HL-60 (cell line): ENCODE data around the gene ZSWIM2.
A peak's percentile ranks its signal among the peaks of the same experiment; 100 is the strongest.

Experiments used
- DNase-seq, 2 experiments: peaks; one replicate each; pipeline ENCODE4 v3.0.0-alpha.2; 2010 to 2020; ENCODE audit warnings: low read depth in 1 of 2, low spot score in 1 of 2
- H3K27ac ChIP-seq: fragments of 250-450 bp; sonication (Bioruptor Pico); replicated peaks from 2 replicates; pipeline ENCODE4 v1.5.1; 2020; ENCODE audit warnings: mild to moderate bottlenecking, moderate library complexity
- H3K27me3 ChIP-seq: fragments of 250-450 bp; sonication (Bioruptor Pico); 2 replicates; pipeline ENCODE4 v1.5.1; 2021; ENCODE audit warnings: mild to moderate bottlenecking, moderate library complexity; ENCODE audit not compliant: insufficient read depth, poor library complexity, severe bottlenecking
- H3K4me3 ChIP-seq: replicated peaks from 2 replicates; pipeline ENCODE4 v1.5.1; 2011; ENCODE audit warnings: mild to moderate bottlenecking, control low read depth, low read length; ENCODE audit not compliant: insufficient read depth
- GABPA ChIP-seq: IDR thresholded peaks from 2 replicates; pipeline ENCODE4 v1.6.1; 2012; ENCODE audit warnings: low read depth
- POLR2AphosphoS5 ChIP-seq: IDR thresholded peaks from 2 replicates; pipeline ENCODE4 v1.6.1; 2012; ENCODE audit warnings: low read depth
- SPI1 ChIP-seq: IDR thresholded peaks from 2 replicates; pipeline ENCODE4 v1.6.1; 2012; ENCODE audit warnings: low read depth, mild to moderate bottlenecking, borderline replicate concordance
- TF ChIP-seq, protein P1 (sequence below): IDR thresholded peaks from one replicate; pipeline ENCODE4 v1.5.1; 2011; ENCODE audit warnings: low read length, control low read depth, inconsistent platforms; ENCODE audit not compliant: insufficient read depth
- TF ChIP-seq, protein P2 (sequence below): IDR thresholded peaks from 2 replicates; pipeline ENCODE4 v1.6.1; 2012; ENCODE audit warnings: low read depth; ENCODE audit not compliant: insufficient replicate concordance

Gene ZSWIM2

DNA sequence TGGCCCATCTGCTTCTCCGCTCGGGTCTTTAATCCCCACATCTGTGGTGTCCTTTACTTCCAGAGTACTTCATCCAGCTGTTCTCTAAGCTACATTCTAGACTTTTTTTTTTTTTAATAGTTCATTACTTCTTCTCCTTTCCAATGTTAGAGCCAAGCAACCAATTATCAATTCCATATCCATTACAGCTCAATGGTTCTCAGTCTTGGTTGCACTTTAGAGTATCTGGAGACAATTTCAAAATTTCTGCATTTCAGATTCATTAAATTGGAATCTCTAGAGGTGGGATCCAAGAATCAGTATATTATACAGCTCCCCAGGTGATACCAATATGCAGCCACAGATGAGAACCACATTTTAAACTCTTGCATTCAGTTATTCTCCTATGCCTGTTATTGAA, 43.9 kb upstream of the ZSWIM2 start:
- Histone ChIP-seq H3K27ac (no peak overlapping the region), H3K27me3 (no peaks in the 10 kb centered on the region)

DNA sequence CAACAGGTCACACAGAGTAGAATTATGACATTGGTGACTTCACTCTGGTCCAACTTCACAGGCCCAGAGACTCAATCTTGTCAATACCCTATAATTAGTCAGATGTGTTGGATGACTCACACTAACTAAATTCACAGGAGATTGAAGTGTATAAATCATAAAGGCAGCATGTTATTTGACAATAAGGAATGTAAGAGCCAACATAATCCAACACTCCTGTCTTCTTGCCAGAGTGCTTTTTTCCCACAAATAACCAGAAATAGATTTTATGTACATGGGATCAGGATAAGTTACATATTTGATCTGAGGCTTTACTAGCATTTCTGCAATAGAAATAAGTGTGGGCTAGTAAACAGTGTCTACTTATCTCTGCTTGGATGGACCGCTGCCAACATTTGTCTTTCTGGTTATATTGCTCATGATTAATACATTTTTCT, 42.2 kb upstream of the ZSWIM2 start:
- no peak for TF ChIP-seq SPI1
- TF ChIP-seq, protein P1, sequence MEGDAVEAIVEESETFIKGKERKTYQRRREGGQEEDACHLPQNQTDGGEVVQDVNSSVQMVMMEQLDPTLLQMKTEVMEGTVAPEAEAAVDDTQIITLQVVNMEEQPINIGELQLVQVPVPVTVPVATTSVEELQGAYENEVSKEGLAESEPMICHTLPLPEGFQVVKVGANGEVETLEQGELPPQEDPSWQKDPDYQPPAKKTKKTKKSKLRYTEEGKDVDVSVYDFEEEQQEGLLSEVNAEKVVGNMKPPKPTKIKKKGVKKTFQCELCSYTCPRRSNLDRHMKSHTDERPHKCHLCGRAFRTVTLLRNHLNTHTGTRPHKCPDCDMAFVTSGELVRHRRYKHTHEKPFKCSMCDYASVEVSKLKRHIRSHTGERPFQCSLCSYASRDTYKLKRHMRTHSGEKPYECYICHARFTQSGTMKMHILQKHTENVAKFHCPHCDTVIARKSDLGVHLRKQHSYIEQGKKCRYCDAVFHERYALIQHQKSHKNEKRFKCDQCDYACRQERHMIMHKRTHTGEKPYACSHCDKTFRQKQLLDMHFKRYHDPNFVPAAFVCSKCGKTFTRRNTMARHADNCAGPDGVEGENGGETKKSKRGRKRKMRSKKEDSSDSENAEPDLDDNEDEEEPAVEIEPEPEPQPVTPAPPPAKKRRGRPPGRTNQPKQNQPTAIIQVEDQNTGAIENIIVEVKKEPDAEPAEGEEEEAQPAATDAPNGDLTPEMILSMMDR: no peak
- TF ChIP-seq, protein P2, sequence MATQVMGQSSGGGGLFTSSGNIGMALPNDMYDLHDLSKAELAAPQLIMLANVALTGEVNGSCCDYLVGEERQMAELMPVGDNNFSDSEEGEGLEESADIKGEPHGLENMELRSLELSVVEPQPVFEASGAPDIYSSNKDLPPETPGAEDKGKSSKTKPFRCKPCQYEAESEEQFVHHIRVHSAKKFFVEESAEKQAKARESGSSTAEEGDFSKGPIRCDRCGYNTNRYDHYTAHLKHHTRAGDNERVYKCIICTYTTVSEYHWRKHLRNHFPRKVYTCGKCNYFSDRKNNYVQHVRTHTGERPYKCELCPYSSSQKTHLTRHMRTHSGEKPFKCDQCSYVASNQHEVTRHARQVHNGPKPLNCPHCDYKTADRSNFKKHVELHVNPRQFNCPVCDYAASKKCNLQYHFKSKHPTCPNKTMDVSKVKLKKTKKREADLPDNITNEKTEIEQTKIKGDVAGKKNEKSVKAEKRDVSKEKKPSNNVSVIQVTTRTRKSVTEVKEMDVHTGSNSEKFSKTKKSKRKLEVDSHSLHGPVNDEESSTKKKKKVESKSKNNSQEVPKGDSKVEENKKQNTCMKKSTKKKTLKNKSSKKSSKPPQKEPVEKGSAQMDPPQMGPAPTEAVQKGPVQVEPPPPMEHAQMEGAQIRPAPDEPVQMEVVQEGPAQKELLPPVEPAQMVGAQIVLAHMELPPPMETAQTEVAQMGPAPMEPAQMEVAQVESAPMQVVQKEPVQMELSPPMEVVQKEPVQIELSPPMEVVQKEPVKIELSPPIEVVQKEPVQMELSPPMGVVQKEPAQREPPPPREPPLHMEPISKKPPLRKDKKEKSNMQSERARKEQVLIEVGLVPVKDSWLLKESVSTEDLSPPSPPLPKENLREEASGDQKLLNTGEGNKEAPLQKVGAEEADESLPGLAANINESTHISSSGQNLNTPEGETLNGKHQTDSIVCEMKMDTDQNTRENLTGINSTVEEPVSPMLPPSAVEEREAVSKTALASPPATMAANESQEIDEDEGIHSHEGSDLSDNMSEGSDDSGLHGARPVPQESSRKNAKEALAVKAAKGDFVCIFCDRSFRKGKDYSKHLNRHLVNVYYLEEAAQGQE: no peak
- no peak for TF ChIP-seq POLR2AphosphoS5
- no peak for TF ChIP-seq GABPA
- Histone ChIP-seq H3K4me3 (no peak overlapping the region), H3K27ac (no peak overlapping the region), H3K27me3 (no peaks in the 10 kb centered on the region)
- DNase-seq: no peak

More for the DNA sequence above, 43.9 kb upstream of the ZSWIM2 start:
- no peak for DNase-seq
- no peak for TF ChIP-seq POLR2AphosphoS5
- TF ChIP-seq, protein P2: no peak
- TF ChIP-seq, protein P1: no peak
- TF ChIP-seq GABPA: no peak
- TF ChIP-seq SPI1: no peak
- no peak overlapping the region for H3K4me3 ChIP-seq

DNA sequence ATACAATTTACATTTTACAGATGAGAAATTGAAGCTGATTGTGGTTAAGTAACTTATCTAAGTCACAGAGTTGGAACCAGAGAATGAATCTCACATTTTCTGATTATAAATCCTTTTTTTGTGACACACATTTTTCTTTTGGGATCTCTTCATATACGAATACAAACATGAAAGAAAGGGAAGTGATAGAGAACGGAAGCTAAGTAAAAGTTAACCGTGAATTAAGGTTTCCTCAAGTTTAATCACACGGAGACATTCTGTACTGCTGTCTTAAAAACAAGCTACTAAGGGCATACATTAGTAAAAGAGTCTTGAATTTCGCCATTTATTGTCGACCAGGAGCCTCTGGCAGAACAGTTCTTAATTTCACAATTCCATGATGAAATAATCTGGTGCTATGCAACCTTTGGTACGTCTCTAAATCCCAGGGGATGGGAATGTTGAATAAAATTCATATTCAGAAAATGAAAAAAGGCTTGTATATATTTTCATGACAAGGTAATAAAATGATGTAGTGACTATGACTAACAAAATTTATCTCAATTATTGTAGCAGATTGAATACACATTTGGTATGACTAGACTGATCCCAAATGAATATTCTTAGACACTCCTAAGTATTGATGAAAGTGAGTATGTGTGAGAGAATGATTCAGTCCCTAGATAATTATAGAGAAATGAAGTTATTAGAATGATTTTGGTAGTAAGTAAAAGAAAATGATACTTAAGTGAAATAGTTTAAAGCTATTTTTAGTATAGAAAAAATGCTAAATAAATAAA, 40.3 kb upstream of the ZSWIM2 start:
- no peak for DNase-seq
- Histone ChIP-seq H3K27ac (no peak overlapping the region), H3K4me3 (no peak overlapping the region), H3K27me3 (no peaks in the 10 kb centered on the region)
- peak; percentile 5; the same call in 1 of the 2 replicates for TF ChIP-seq SPI1
- TF ChIP-seq, protein P1: no peak
